SK-N-SH (cell line): ENCODE results near the gene GPR3. TPM values are rescaled to one million over a fixed set of nuclear protein-coding genes. Genes with fewer than 3 reads are reported as not detected.

Source experiments
- CTCF ChIA-PET: fragments of 300-600, 350-600 bp; formaldehyde crosslinking; extraction: SDS; loops from one replicate; lab custom pipeline; 2021; lab: Yijun Ruan, JAX
- POLR2A ChIA-PET: fragments of 350-600 bp; sonication (Branson Sonifier 250); formaldehyde crosslinking; extraction: SDS; loops from one replicate; lab custom pipeline; 2020; ENCODE audit warnings: antibody characterized with exemption, inconsistent platforms; lab: Yijun Ruan, JAX
- DNase-seq: peaks from one replicate; pipeline ENCODE4 v3.0.0; 2012
- H2AFZ ChIP-seq: fragments of 200-600 bp; sonication (generic); 2 replicates; pipeline ENCODE4 v1.8.1; 2016; ENCODE audit warnings: antibody characterized with exemption, mild to moderate bottlenecking, low read depth
- H3F3A ChIP-seq: fragments of 200-600 bp; sonication (generic); replicated peaks from 2 replicates; pipeline ENCODE3; 2016; ENCODE audit warnings: antibody characterized with exemption, mild to moderate bottlenecking; ENCODE audit not compliant: insufficient read depth
- H3K27ac ChIP-seq, 2 experiments: fragments of 200-500 bp in 1 of 2; fragments of 200-600 bp in 1 of 2; sonication (Bioruptor generic) in 1 of 2; sonication (generic), shearing (Covaris generic) in 1 of 2; 2 replicates each; pipeline versions ENCODE4 v1.5.1 to v1.6.1; 2014 to 2016; ENCODE audit warnings: low read depth in 2 of 2, inconsistent platforms in 1 of 2, low read length in 1 of 2, mild to moderate bottlenecking in 1 of 2, mixed read lengths in 1 of 2
- H3K27me3 ChIP-seq: fragments of 200-600 bp; sonication (generic), shearing (Covaris generic); 2 replicates; pipeline ENCODE4 v1.6.1; 2016; ENCODE audit warnings: mixed run types; ENCODE audit not compliant: insufficient read depth
- H3K36me3 ChIP-seq, 2 experiments: fragments of 200-500 bp in 1 of 2; fragments of 200-600 bp in 1 of 2; sonication (Bioruptor generic) in 1 of 2; sonication (generic) in 1 of 2; replicated peaks in 1 of 2; 2 replicates each; pipeline versions ENCODE3 to v1.5.1; 2014 to 2016; ENCODE audit warnings: low read length in 1 of 2, mild to moderate bottlenecking in 1 of 2; ENCODE audit not compliant: insufficient read depth in 2 of 2, control insufficient read depth in 1 of 2
- H3K4me1 ChIP-seq, 2 experiments: fragments of 200-500 bp in 1 of 2; fragments of 200-600 bp in 1 of 2; sonication (Bioruptor generic) in 1 of 2; sonication (generic), shearing (Covaris generic) in 1 of 2; 2 replicates each; pipeline versions ENCODE4 v1.5.1 to v1.6.1; 2014 to 2016; ENCODE audit warnings: low read depth in 1 of 2, low read length in 1 of 2, mixed run types in 1 of 2; ENCODE audit not compliant: insufficient read depth in 2 of 2, control insufficient read depth in 1 of 2
- H3K4me2 ChIP-seq: fragments of 200-600 bp; sonication (generic), shearing (Covaris generic); 2 replicates; pipeline ENCODE4 v1.6.1; 2017; ENCODE audit warnings: mixed run types
- H3K4me3 ChIP-seq, 2 experiments: fragments of 200-500 bp in 1 of 2; fragments of 200-600 bp in 1 of 2; sonication (Bioruptor generic) in 1 of 2; sonication (generic), shearing (Covaris generic) in 1 of 2; 2 replicates each; pipeline versions ENCODE4 v1.5.1 to v1.8.1; 2014 to 2016; ENCODE audit warnings: low read depth in 2 of 2, inconsistent platforms in 1 of 2, low read length in 1 of 2, mild to moderate bottlenecking in 1 of 2, mixed read lengths in 1 of 2, moderate library complexity in 1 of 2
- H3K79me2 ChIP-seq: fragments of 200-600 bp; sonication (generic); 2 replicates; pipeline ENCODE4 v1.8.1; 2017; ENCODE audit warnings: mild to moderate bottlenecking; ENCODE audit not compliant: insufficient read depth
- H3K9ac ChIP-seq: fragments of 200-600 bp; sonication (generic); 2 replicates; pipeline ENCODE4 v1.6.1; 2017; ENCODE audit warnings: mixed run types
- H3K9me2 ChIP-seq: fragments of 200-600 bp; sonication (generic); 2 replicates; pipeline ENCODE4 v1.6.1; 2017; ENCODE audit warnings: mixed run types
- H3K9me3 ChIP-seq: fragments of 200-600 bp; sonication (generic); 2 replicates; pipeline ENCODE4 v1.6.1; 2017; ENCODE audit warnings: mixed run types, mild to moderate bottlenecking, moderate library complexity
- H4K20me1 ChIP-seq: fragments of 200-600 bp; sonication (generic); 2 replicates; pipeline ENCODE4 v1.6.1; 2017; ENCODE audit warnings: mild to moderate bottlenecking, mixed run types; ENCODE audit not compliant: insufficient read depth
- ELF1 ChIP-seq: IDR thresholded peaks from 2 replicates; pipeline ENCODE4 v1.4.0; 2012
- EP300 ChIP-seq, 2 experiments: IDR thresholded peaks; 2 replicates each; pipeline versions ENCODE4 v1.4.0 to v1.6.1; 2012; ENCODE audit warnings: borderline replicate concordance in 1 of 2, low read depth in 1 of 2, low read length in 1 of 2
- EZH2phosphoT487 ChIP-seq: fragments of 200-600 bp; sonication (generic); IDR thresholded peaks from 2 replicates; pipeline ENCODE4 v1.6.1; 2017; ENCODE audit warnings: low read depth, mixed run types, mild to moderate bottlenecking, antibody characterized with exemption, moderate library complexity, borderline replicate concordance
- FOSL2 ChIP-seq: IDR thresholded peaks from 2 replicates; pipeline ENCODE4 v1.4.0; 2012; ENCODE audit warnings: low read depth, mild to moderate bottlenecking, moderate library complexity, borderline replicate concordance
- FOXM1 ChIP-seq: IDR thresholded peaks from 2 replicates; pipeline ENCODE4 v1.4.0; 2012; ENCODE audit warnings: low read depth, mild to moderate bottlenecking
- MXI1 ChIP-seq: IDR thresholded peaks from 2 replicates; pipeline ENCODE4 v1.6.1; 2012; ENCODE audit warnings: mild to moderate bottlenecking, low read depth, low read length, improper control_type of control experiment
- NFIC ChIP-seq: IDR thresholded peaks from 2 replicates; pipeline ENCODE4 v1.4.0; 2012; ENCODE audit warnings: borderline replicate concordance
- NRF1 ChIP-seq: IDR thresholded peaks from 2 replicates; pipeline ENCODE4 v1.6.1; 2012; ENCODE audit warnings: low read depth, mild to moderate bottlenecking, low read length
- RAD21 ChIP-seq: IDR thresholded peaks from 2 replicates; pipeline ENCODE4 v1.6.1; 2012; ENCODE audit warnings: mild to moderate bottlenecking, low read length
- RFX5 ChIP-seq: IDR thresholded peaks from 2 replicates; pipeline ENCODE4 v1.6.1; 2012; ENCODE audit warnings: mild to moderate bottlenecking, improper control_type of control experiment, low read length
- SIN3A ChIP-seq: IDR thresholded peaks from 2 replicates; pipeline ENCODE4 v1.6.1; 2012; ENCODE audit warnings: low read depth, mild to moderate bottlenecking, low read length, moderate library complexity, borderline replicate concordance
- TCF12 ChIP-seq: IDR thresholded peaks from 2 replicates; pipeline ENCODE4 v1.4.0; 2012
- TEAD4 ChIP-seq: IDR thresholded peaks from 2 replicates; pipeline ENCODE4 v1.4.0; 2012; ENCODE audit warnings: mild to moderate bottlenecking, borderline replicate concordance; ENCODE audit not compliant: insufficient read depth
- YY1 ChIP-seq: IDR thresholded peaks from 2 replicates; pipeline ENCODE4 v1.4.0; 2012; ENCODE audit warnings: low read depth, mild to moderate bottlenecking
- WGBS: methylation state at CpG from one replicate; pipeline ENCODE4 v1.1.6; 2017; ENCODE audit warnings: low lambda C conversion rate; 5-methylcytosine and 5-hydroxymethylcytosine counted together
- polyA plus RNA-seq, 3 experiments: library from polyadenylated mRNA; depleted of rRNA; stranded (reverse); fragments of >200 nt; gene quantifications; 2 replicates each; pipeline ENCODE4 v1.2.3, GENCODE V29; 2012
- TF ChIP-seq, protein P1 (sequence below): IDR thresholded peaks from 2 replicates; pipeline ENCODE4; 2012
- TF ChIP-seq, protein P2 (sequence below): fragments of 150-350 bp; IDR thresholded peaks from 2 replicates; pipeline ENCODE4 v1.6.1; 2017; ENCODE audit warnings: antibody characterized with exemption, low read length, low read depth, borderline replicate concordance
- TF ChIP-seq, protein P3 (sequence below): fragments of 200-600 bp; sonication (generic); IDR thresholded peaks from 2 replicates; pipeline ENCODE4 v1.6.1; 2017; ENCODE audit warnings: antibody characterized with exemption, mild to moderate bottlenecking, moderate library complexity
- TF ChIP-seq, protein P4 (sequence below): fragments of 150-350 bp; IDR thresholded peaks from 2 replicates; pipeline ENCODE4 v1.6.1; 2016; ENCODE audit warnings: mild to moderate bottlenecking, low read depth, low read length
- TF ChIP-seq, protein P5 (sequence below): IDR thresholded peaks from 2 replicates; pipeline ENCODE4 v1.4.0; 2012; ENCODE audit warnings: low read depth
- TF ChIP-seq, protein P6 (sequence below): IDR thresholded peaks from 2 replicates; pipeline ENCODE4 v1.4.0; 2012; ENCODE audit warnings: low read depth, borderline replicate concordance

GPR3 gene
- polyA plus RNA-seq, 1 of the 3 experiments (the other 2 are of a cell fraction): 6.0 TPM

DNA sequence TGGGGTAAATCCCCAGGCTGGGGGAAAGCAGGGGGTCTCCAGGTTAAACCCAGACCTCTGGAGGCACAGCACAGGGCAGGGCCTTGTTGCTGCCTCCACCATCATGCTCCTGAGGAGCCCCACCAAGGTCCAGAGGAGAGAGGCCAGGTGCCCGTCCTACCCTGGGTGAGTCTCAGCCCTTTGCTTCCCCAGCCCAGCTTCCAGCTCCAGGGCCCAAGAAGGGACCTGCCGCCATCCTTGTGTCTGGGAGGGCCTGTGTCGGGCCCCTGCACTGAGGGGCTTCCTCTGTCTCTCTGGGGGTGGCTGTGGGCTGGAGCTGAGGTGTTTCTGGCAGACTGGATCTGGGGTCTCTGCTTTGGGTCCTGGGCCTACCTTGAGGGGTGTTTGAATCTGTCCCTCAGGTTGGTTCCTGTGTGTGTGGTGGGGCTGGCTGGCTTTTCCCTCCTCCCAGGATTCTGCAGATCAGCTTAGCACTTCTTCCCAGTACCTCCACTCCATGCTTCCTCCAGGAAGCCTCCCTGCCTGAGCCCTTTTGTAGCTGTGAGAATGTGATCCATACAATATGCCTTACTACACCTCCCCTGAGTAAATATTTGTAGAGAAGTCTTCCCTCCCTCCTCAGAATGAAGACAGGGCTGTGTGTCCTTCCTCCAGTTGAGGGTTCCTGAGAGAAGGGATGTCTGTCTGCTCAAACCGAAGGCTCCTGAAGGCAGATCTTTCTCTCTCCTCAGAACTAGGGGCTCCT, 6.2 kb downstream of the GPR3 start:
- peaks cover 0 to 8% of the 10 kb centered on the region in 2 experiments; a peak in 1 of 4 replicates for H3K4me1 ChIP-seq
- POLR2A ChIA-PET: no interaction called here
- peaks cover 2 to 4% of the 10 kb centered on the region in 2 experiments for H3K36me3 ChIP-seq
- H3F3A ChIP-seq: peaks cover 15% of the 10 kb centered on the region
- H3K27ac ChIP-seq: no peak overlapping the region
- H3K27me3 ChIP-seq: no peaks in the 10 kb centered on the region
- H3K79me2 ChIP-seq: peaks cover 1% of the 10 kb centered on the region; the same call in 1 of the 2 replicates
- H3K9ac ChIP-seq: no peak overlapping the region
- DNase-seq: no peak
- no peak overlapping the region for H3K4me3 ChIP-seq
- CTCF ChIA-PET: interaction anchor here (1.4 to 20.0 kb wide), 5 partner anchors 13 to 271 kb away, joined by 4 to 731 read pairs (median 6); partner anchors contain the start of gene AHDC1
- H3K9me2 ChIP-seq: no peaks in the 10 kb centered on the region
- TF ChIP-seq TEAD4: no peak
- TF ChIP-seq, protein P1, sequence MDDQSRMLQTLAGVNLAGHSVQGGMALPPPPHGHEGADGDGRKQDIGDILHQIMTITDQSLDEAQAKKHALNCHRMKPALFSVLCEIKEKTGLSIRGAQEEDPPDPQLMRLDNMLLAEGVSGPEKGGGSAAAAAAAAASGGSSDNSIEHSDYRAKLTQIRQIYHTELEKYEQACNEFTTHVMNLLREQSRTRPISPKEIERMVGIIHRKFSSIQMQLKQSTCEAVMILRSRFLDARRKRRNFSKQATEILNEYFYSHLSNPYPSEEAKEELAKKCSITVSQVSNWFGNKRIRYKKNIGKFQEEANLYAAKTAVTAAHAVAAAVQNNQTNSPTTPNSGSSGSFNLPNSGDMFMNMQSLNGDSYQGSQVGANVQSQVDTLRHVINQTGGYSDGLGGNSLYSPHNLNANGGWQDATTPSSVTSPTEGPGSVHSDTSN: no peak
- TF ChIP-seq, protein P2, sequence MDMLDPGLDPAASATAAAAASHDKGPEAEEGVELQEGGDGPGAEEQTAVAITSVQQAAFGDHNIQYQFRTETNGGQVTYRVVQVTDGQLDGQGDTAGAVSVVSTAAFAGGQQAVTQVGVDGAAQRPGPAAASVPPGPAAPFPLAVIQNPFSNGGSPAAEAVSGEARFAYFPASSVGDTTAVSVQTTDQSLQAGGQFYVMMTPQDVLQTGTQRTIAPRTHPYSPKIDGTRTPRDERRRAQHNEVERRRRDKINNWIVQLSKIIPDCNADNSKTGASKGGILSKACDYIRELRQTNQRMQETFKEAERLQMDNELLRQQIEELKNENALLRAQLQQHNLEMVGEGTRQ: no peak
- TF ChIP-seq, protein P3, sequence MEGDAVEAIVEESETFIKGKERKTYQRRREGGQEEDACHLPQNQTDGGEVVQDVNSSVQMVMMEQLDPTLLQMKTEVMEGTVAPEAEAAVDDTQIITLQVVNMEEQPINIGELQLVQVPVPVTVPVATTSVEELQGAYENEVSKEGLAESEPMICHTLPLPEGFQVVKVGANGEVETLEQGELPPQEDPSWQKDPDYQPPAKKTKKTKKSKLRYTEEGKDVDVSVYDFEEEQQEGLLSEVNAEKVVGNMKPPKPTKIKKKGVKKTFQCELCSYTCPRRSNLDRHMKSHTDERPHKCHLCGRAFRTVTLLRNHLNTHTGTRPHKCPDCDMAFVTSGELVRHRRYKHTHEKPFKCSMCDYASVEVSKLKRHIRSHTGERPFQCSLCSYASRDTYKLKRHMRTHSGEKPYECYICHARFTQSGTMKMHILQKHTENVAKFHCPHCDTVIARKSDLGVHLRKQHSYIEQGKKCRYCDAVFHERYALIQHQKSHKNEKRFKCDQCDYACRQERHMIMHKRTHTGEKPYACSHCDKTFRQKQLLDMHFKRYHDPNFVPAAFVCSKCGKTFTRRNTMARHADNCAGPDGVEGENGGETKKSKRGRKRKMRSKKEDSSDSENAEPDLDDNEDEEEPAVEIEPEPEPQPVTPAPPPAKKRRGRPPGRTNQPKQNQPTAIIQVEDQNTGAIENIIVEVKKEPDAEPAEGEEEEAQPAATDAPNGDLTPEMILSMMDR: no peak
- no peak for TF ChIP-seq RFX5
- no peak for TF ChIP-seq MXI1
- no peak for TF ChIP-seq NRF1
- TF ChIP-seq EZH2phosphoT487: no peak
- TF ChIP-seq TCF12: no peak
- no peak for TF ChIP-seq EP300 (IDR thresholded peaks at IDR 0.05; ENCODE audit: borderline replicate concordance in 1 of 2, low read depth in 1 of 2, low read length in 1 of 2)
- TF ChIP-seq, protein P4, sequence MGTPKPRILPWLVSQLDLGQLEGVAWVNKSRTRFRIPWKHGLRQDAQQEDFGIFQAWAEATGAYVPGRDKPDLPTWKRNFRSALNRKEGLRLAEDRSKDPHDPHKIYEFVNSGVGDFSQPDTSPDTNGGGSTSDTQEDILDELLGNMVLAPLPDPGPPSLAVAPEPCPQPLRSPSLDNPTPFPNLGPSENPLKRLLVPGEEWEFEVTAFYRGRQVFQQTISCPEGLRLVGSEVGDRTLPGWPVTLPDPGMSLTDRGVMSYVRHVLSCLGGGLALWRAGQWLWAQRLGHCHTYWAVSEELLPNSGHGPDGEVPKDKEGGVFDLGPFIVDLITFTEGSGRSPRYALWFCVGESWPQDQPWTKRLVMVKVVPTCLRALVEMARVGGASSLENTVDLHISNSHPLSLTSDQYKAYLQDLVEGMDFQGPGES: no peak
- TF ChIP-seq FOSL2: no peak
- TF ChIP-seq RAD21: no peak
- TF ChIP-seq, protein P5, sequence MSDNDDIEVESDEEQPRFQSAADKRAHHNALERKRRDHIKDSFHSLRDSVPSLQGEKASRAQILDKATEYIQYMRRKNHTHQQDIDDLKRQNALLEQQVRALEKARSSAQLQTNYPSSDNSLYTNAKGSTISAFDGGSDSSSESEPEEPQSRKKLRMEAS: no peak
- no peak for TF ChIP-seq NFIC
- TF ChIP-seq ELF1: no peak
- no peak for TF ChIP-seq SIN3A
- TF ChIP-seq, protein P6, sequence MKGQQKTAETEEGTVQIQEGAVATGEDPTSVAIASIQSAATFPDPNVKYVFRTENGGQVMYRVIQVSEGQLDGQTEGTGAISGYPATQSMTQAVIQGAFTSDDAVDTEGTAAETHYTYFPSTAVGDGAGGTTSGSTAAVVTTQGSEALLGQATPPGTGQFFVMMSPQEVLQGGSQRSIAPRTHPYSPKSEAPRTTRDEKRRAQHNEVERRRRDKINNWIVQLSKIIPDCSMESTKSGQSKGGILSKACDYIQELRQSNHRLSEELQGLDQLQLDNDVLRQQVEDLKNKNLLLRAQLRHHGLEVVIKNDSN: no peak
- TF ChIP-seq YY1: no peak
- TF ChIP-seq FOXM1: no peak
- TF ChIP-seq, all 33 proteins: peak for 0
- no peak overlapping the region for H2AFZ ChIP-seq
- no peak overlapping the region for H3K4me2 ChIP-seq
- 87% methylated on average over 3 of the region's 4 CpGs for whole genome bisulfite sequencing
- H4K20me1 ChIP-seq: no peaks in the 10 kb centered on the region
- H3K9me3 ChIP-seq: no peaks in the 10 kb centered on the region
